Loucy (cell line): ENCODE data around the gene IGFBP5.

ENCODE experiments used
- H2AFZ ChIP-seq: fragments of 200-600 bp; sonication (generic); 2 replicates; pipeline ENCODE4 v1.6.0; 2016; ENCODE audit warnings: antibody characterized with exemption, mild to moderate bottlenecking, low read length, moderate library complexity
- H3F3A ChIP-seq: fragments of 200-600 bp; 2 replicates; pipeline ENCODE4 v1.6.0; 2016; ENCODE audit warnings: antibody characterized with exemption, low read depth, mild to moderate bottlenecking
- H3K27me3 ChIP-seq: fragments of 200-600 bp; sonication (generic); 2 replicates; pipeline ENCODE4 v1.6.1; 2014; ENCODE audit warnings: low read length, mild to moderate bottlenecking; ENCODE audit not compliant: insufficient read depth, poor library complexity, severe bottlenecking
- H3K36me3 ChIP-seq: fragments of 200-600 bp; sonication (generic); 2 replicates; pipeline ENCODE4 v1.6.1; 2016; ENCODE audit warnings: low read length; ENCODE audit not compliant: insufficient read depth
- H3K4me1 ChIP-seq: fragments of 200-600 bp; sonication (generic); 2 replicates; pipeline ENCODE4 v1.5.1; 2014; ENCODE audit warnings: low read length, mild to moderate bottlenecking; ENCODE audit not compliant: insufficient read depth, poor library complexity, severe bottlenecking
- H3K4me2 ChIP-seq: fragments of 200-600 bp; sonication (generic); 2 replicates; pipeline ENCODE4 v1.6.0; 2014; ENCODE audit warnings: antibody characterized with exemption, low read length, low read depth, mild to moderate bottlenecking; ENCODE audit not compliant: poor library complexity, severe bottlenecking
- H3K4me3 ChIP-seq: fragments of 200-600 bp; sonication (generic); 2 replicates; pipeline ENCODE4 v1.5.1; 2014; ENCODE audit warnings: low read length, mild to moderate bottlenecking, mixed read lengths; ENCODE audit not compliant: poor library complexity, severe bottlenecking
- H3K79me2 ChIP-seq: fragments of 200-600 bp; sonication (generic); 2 replicates; pipeline ENCODE4 v1.6.1; 2014; ENCODE audit warnings: low read length; ENCODE audit not compliant: insufficient read depth
- H3K9ac ChIP-seq: fragments of 200-600 bp; sonication (generic); 2 replicates; pipeline ENCODE4 v1.6.0; 2014; ENCODE audit warnings: mild to moderate bottlenecking, low read depth, low read length, moderate library complexity; ENCODE audit not compliant: poor library complexity, severe bottlenecking
- H3K9me2 ChIP-seq: fragments of 200-600 bp; sonication (generic); replicated peaks from 2 replicates; pipeline ENCODE4 v1.6.1; 2016; ENCODE audit warnings: low read depth, low read length, mixed read lengths
- H3K9me3 ChIP-seq: fragments of 200-600 bp; sonication (generic); 2 replicates; pipeline ENCODE4 v1.6.1; 2014; ENCODE audit warnings: mild to moderate bottlenecking, antibody characterized with exemption, low read length, low read depth; ENCODE audit not compliant: insufficient read depth
- H4K20me1 ChIP-seq: fragments of 200-600 bp; sonication (generic); 2 replicates; pipeline ENCODE4 v1.6.0; 2014; ENCODE audit warnings: antibody characterized with exemption, low read length, mild to moderate bottlenecking; ENCODE audit not compliant: insufficient read depth, poor library complexity, severe bottlenecking
- EZH2phosphoT487 ChIP-seq: fragments of 200-600 bp; IDR thresholded peaks from 2 replicates; pipeline ENCODE4 v1.6.1; 2018; ENCODE audit warnings: antibody characterized with exemption, mild to moderate bottlenecking, moderate library complexity, borderline replicate concordance
- TF ChIP-seq, protein P1 (sequence below): fragments of 200-600 bp; sonication (generic); conservative IDR thresholded peaks from 2 replicates; pipeline ENCODE4 v1.5.1; 2014; ENCODE audit warnings: mild to moderate bottlenecking, antibody characterized with exemption, low read length

IGFBP5 gene

DNA sequence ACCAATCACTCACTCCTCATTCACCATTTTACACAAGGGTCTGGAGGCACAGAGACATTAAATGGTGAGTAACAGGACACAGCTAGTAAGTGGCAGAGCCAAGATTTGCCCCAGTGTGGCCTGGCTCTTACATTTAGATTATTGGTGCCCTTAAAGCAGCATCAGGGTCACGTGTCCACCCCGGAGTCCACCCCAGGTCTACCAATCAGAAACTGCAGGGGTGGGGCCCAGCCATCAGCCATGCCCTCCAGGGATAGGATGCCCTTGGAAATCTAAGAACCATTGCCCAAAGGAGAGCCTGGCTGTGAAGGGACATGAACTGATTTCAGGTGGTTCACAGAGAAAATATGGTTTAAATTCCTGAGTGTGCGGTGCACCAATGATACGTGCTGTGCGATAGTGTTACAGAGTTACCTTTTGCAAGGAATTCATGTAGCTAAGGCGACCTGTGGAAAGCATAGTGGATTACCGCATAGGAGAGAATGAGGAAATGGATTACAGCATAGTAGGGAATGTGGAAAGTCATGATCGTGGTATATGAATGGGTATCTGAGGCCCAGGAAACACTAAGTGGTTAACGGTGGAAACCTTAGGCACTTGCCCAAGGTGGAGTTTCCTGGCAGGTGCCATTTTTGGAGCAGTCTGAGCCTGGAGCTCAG, 17.8 kb downstream of the IGFBP5 start:
- Histone ChIP-seq H3K4me2 (no peak overlapping the region), H3K27me3 (no peaks in the 10 kb centered on the region), H3K9me3 (no peaks in the 10 kb centered on the region), H3K9ac (no peak overlapping the region), H3K4me3 (no peak overlapping the region), H3K79me2 (no peaks in the 10 kb centered on the region), H3K9me2 (no peaks in the 10 kb centered on the region), H3K36me3 (no peaks in the 10 kb centered on the region), H2AFZ (no peak overlapping the region), H3F3A (no peaks in the 10 kb centered on the region), H4K20me1 (no peaks in the 10 kb centered on the region), H3K4me1 (peaks cover 6% of the 10 kb centered on the region)
- no peak for TF ChIP-seq EZH2phosphoT487
- TF ChIP-seq, protein P1, sequence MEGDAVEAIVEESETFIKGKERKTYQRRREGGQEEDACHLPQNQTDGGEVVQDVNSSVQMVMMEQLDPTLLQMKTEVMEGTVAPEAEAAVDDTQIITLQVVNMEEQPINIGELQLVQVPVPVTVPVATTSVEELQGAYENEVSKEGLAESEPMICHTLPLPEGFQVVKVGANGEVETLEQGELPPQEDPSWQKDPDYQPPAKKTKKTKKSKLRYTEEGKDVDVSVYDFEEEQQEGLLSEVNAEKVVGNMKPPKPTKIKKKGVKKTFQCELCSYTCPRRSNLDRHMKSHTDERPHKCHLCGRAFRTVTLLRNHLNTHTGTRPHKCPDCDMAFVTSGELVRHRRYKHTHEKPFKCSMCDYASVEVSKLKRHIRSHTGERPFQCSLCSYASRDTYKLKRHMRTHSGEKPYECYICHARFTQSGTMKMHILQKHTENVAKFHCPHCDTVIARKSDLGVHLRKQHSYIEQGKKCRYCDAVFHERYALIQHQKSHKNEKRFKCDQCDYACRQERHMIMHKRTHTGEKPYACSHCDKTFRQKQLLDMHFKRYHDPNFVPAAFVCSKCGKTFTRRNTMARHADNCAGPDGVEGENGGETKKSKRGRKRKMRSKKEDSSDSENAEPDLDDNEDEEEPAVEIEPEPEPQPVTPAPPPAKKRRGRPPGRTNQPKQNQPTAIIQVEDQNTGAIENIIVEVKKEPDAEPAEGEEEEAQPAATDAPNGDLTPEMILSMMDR, result no peak

DNA sequence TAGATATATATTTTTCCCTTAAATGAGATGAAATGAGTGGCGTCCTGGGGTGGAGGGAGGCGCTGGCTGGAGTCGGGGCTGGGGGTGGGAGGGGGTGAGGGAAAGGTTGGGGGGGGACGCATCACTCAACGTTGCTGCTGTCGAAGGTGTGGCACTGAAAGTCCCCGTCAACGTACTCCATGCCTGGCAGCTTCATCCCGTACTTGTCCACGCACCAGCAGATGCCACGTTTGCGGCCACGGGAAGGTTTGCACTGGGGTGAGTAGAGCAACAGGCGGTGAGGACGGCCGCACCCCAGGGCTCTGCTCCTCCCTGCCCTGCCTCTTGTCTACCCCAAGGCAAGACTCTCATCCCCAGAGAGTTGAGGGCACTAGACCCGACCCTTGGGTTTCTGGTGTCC, 18.7 kb downstream of the IGFBP5 start:
- no peaks in the 10 kb centered on the region for H3K9me2 ChIP-seq
- H2AFZ ChIP-seq, result no peak overlapping the region
- no peaks in the 10 kb centered on the region for H3K27me3 ChIP-seq
- H4K20me1 ChIP-seq, result no peaks in the 10 kb centered on the region
- no peak overlapping the region for H3K4me2 ChIP-seq
- no peaks in the 10 kb centered on the region for H3F3A ChIP-seq
- no peak overlapping the region for H3K9ac ChIP-seq
- TF ChIP-seq, protein P1, result no peak
- TF ChIP-seq EZH2phosphoT487, result no peak
- H3K36me3 ChIP-seq, result no peaks in the 10 kb centered on the region
- no peaks in the 10 kb centered on the region for H3K79me2 ChIP-seq
- no peaks in the 10 kb centered on the region for H3K4me1 ChIP-seq
- no peak overlapping the region for H3K4me3 ChIP-seq
- no peaks in the 10 kb centered on the region for H3K9me3 ChIP-seq

DNA sequence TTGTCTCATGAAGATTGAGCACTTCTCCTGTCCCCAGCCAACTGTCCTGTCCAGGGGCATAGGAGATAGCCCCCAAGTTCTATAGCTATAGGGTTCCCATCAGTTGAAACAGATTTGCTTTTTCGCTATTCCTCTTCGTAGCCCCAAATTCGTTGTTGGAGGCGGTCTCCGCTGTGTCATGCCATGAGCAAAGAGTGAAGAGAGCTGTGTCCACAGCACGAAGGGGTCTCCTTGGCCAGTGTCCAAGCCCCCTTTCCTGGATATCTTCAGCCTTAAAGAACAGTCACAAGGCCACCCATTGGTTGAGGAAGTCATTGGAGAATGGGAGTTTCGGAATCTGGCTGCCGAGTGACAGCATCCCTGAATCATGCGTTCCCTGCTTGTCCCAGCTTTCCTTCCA, 21.0 kb downstream of the IGFBP5 start:
- Histone ChIP-seq H3K9me2 (no peaks in the 10 kb centered on the region), H3K36me3 (no peaks in the 10 kb centered on the region), H3K9me3 (no peaks in the 10 kb centered on the region), H3K27me3 (no peaks in the 10 kb centered on the region), H3K4me1 (no peaks in the 10 kb centered on the region), H3F3A (no peaks in the 10 kb centered on the region), H3K4me2 (no peak overlapping the region), H3K79me2 (no peaks in the 10 kb centered on the region), H3K9ac (no peak overlapping the region), H4K20me1 (no peaks in the 10 kb centered on the region), H2AFZ (no peak overlapping the region), H3K4me3 (no peak overlapping the region)
- TF ChIP-seq, protein P1, result no peak
